ENCODE measurements around the gene C10orf95. TPM values are rescaled to one million over a fixed set of nuclear protein-coding genes. Genes with fewer than 3 reads are reported as not detected.
A peak's percentile ranks its signal among the peaks of the same experiment; 100 is the strongest.

C10orf95 gene
- total and polyA plus RNA-seq, 2 of the 13 experiments (the other 11 are each of a cell fraction or from before 2014, with no cell fraction given): 0.05 to 0.07 TPM

GRCh38 chr10:102450374-102451104, 804 bp downstream of the C10orf95 start (continued):
- TF ChIP-seq ARID4A (CRISPR knock-in tag; IDR thresholded peaks at IDR 0.05; ENCODE audit: borderline replicate concordance) (peak; percentile 62; the same call in 1 of the 2 replicates), ZNF260 (CRISPR knock-in tag; IDR thresholded peaks at IDR 0.05; ENCODE audit: borderline replicate concordance, low read depth) (no peak), ZBTB8A (CRISPR knock-in tag; IDR thresholded peaks at IDR 0.05; ENCODE audit: borderline replicate concordance, low read depth) (no peak), ZNF776 (CRISPR knock-in tag; IDR thresholded peaks at IDR 0.05) (peak; percentile 56; the same call in 1 of the 2 replicates), MYC (CRISPR knock-in tag; IDR thresholded peaks at IDR 0.05; ENCODE audit: borderline replicate concordance) (peak; percentile 88), THAP11 (CRISPR knock-in tag; IDR thresholded peaks at IDR 0.05) (peak; percentile 72), ZNF766 (CRISPR knock-in tag; IDR thresholded peaks at IDR 0.05; ENCODE audit: borderline replicate concordance) (peak; percentile 76; the same call in 1 of the 2 replicates), AKAP8 (CRISPR knock-in tag; IDR thresholded peaks at IDR 0.05) (no peak; the same call in 1 of the 2 replicates), ZNF547 (CRISPR knock-in tag; IDR thresholded peaks at IDR 0.05) (peak; percentile 68; the same call in 1 of the 2 replicates), ZMYM2 (CRISPR knock-in tag; IDR thresholded peaks at IDR 0.05) (no peak), NCOA5 (CRISPR knock-in tag; IDR thresholded peaks at IDR 0.05) (no peak), TARDBP (CRISPR knock-in tag; IDR thresholded peaks at IDR 0.05) (peak; percentile 39; the same call in 1 of the 2 replicates), CEBPB (IDR thresholded peaks at IDR 0.05; ENCODE audit: borderline replicate concordance, low read depth, low read length) (no peak), SRY (CRISPR knock-in tag; IDR thresholded peaks at IDR 0.05) (peak; percentile 92; the same call in 1 of the 2 replicates), MAX (IDR thresholded peaks at IDR 0.05) (peak; percentile 95), GRHL1 (CRISPR knock-in tag; conservative IDR thresholded peaks at IDR 0.05) (no peak), FOSL1 (CRISPR knock-in tag; IDR thresholded peaks at IDR 0.05; ENCODE audit: borderline replicate concordance) (no peak), ZNF484 (CRISPR knock-in tag; IDR thresholded peaks at IDR 0.05; ENCODE audit: borderline replicate concordance, low read depth) (no peak), ZFP91 (CRISPR knock-in tag; IDR thresholded peaks at IDR 0.05; ENCODE audit: borderline replicate concordance) (0 out of 2 replicates have a peak, but pooled peaks have one; percentile 34), SNAPC5 (CRISPR knock-in tag; IDR thresholded peaks at IDR 0.05; ENCODE audit: borderline replicate concordance) (0 out of 2 replicates have a peak, but pooled peaks have one; percentile 50)
